Vagina (tissue), 2 donors: ENCODE data around the gene C6orf15.

Experiments
- POLR2A ChIP-seq, 2 donors: fragments of 450-650 bp; IDR thresholded peaks; one replicate each; pipeline ENCODE4 v1.6.1; 2017; ENCODE audit warnings: antibody characterized with exemption in 2 of 2, mild to moderate bottlenecking in 2 of 2, moderate library complexity in 2 of 2
- POLR2AphosphoS5 ChIP-seq, 2 donors: sonication (generic); formaldehyde crosslinking; IDR thresholded peaks; one replicate each; pipeline ENCODE4 v1.9.0; 2017; ENCODE audit warnings: antibody characterized with exemption in 2 of 2, mild to moderate bottlenecking in 2 of 2, low read depth in 1 of 2; ENCODE audit not compliant: insufficient read depth in 1 of 2
- TF ChIP-seq, protein P1 (sequence below), 3 experiments: fragments of 450-650 bp in 2 of 3; fragments of 200-600 bp in 1 of 3; sonication (generic) in 1 of 3; IDR thresholded peaks; one replicate each; pipeline ENCODE4 v1.5.1; 2017 to 2019; ENCODE audit warnings: antibody characterized with exemption in 3 of 3, mild to moderate bottlenecking in 2 of 3, moderate library complexity in 2 of 3

DNA sequence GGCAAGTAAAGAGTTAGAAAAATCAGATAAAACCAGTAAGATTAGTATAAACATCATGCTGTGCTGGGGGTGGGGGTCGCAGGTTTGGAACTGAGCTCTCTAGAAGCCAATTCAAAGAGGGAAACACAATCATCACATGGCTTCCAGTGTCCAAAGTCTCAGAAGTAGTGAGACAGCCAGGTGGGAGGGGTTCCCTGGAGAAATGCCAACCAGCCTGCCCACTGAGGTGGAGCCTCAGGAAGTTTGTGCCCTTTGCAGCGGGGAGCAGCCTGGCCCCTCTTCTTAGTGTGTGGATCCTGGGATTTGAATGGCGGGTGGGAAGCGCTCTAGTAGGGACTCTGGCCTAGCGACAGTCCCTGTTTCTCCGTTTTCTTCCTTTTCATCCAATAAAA is 21.4 kb downstream of the C6orf15 start:
- TF ChIP-seq, protein P1, sequence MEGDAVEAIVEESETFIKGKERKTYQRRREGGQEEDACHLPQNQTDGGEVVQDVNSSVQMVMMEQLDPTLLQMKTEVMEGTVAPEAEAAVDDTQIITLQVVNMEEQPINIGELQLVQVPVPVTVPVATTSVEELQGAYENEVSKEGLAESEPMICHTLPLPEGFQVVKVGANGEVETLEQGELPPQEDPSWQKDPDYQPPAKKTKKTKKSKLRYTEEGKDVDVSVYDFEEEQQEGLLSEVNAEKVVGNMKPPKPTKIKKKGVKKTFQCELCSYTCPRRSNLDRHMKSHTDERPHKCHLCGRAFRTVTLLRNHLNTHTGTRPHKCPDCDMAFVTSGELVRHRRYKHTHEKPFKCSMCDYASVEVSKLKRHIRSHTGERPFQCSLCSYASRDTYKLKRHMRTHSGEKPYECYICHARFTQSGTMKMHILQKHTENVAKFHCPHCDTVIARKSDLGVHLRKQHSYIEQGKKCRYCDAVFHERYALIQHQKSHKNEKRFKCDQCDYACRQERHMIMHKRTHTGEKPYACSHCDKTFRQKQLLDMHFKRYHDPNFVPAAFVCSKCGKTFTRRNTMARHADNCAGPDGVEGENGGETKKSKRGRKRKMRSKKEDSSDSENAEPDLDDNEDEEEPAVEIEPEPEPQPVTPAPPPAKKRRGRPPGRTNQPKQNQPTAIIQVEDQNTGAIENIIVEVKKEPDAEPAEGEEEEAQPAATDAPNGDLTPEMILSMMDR (IDR thresholded peaks at IDR 0.05) = no peak
- TF ChIP-seq POLR2A (IDR thresholded peaks at IDR 0.05) (no peak), POLR2AphosphoS5 (IDR thresholded peaks at IDR 0.05; ENCODE audit: insufficient read depth in 1 of 2, low read depth in 1 of 2) (no peak)
